ENCODE results near the gene PLOD1.
"Not testable (repeated sequence)": the region's sequence is repeated elsewhere in the genome, so short reads cannot be mapped to it uniquely, and the experiment has no call there.

PLOD1 gene

DNA sequence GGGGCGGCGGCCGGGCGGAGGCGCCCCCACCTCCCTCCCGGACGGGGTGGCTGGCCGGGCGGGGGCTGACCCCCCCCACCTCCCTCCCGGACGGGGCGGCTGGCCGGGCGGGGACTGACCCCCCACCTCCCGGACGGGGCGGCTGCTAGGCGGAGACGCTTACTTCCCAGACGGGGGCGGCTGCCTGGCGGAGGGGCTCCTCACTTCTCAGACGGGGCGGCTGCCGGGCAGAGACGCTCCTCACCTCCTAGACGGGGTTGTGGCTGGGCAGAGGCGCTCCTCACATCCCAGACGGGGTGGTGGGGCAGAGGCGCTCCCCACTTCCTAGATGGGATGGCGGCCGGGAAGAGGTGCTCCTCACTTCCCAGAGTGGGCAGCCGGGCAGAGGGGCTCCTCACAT, 73.8 kb downstream of the PLOD1 start:
- FAIRE-seq: not testable (repeated sequence)

DNA sequence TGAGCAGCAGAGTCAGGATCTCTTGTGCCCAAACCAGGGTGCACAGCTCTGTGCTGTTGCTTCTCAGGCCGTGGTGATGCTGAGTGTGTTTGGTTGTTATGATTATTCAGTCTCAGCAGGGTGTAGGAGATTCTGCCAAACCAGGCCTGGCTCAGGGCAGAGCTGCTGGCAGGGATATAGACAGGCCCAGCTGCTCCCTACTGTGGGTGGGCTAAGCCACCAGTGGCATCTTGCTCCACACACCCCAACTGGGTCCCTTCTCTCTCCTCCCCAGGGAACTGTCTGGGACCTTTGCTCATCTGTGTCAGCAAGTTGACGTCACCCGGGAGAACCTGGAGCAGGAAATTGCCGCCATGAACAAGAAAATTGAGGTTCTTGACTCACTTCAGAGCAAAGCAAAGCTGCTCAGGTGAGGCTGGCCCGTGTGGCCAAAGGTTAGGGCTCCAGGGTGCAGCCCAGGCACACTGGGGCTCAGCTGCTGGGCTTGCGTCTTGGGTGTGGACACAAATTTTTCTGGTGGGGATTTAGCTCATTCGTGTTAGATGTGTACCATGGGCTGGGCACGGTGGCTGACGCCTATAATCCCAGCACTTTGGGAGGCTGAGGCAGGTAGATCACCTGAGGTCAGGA, 74.9 kb downstream of the PLOD1 start:
- FAIRE-seq: no peak

DNA sequence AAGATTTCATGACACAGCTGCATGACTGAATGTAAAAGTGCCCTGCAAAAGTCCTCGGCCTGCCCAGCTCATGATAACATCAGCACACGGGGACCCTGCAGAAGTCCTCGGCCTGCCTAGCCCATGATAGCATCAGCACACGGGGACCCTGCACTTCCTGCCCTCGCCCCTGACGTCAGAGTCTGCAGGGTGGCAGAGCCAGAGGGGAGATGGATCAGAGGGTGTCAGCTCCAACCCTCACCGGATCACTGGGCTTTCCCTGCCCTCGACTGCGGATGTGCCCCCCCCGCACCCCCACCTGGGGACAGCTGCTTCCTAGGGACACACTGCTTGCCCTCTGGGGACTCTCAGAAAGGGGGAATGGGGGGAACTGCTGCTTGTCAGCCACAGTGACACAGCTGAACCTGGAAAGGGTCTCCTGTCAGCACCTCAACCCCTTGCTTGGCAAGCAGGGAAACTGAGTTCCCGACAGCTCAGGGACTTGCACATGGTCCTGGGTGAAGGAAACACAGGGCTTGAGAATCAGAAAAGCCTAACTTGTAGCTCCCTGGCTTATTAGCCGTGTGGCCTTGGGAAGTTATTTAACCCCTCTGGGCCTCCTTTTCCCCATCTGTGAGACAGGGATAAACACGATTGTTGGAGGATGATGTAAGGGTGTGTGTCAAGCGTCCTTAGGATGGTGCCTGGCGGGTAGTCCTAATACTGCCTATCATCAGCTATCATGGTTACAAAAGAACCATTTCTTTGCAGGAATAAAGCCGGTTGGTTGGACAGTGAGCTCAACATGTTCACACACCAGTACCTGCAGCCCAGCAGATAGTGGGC, 76.4 kb downstream of the PLOD1 start:
- FAIRE-seq: no peak

DNA sequence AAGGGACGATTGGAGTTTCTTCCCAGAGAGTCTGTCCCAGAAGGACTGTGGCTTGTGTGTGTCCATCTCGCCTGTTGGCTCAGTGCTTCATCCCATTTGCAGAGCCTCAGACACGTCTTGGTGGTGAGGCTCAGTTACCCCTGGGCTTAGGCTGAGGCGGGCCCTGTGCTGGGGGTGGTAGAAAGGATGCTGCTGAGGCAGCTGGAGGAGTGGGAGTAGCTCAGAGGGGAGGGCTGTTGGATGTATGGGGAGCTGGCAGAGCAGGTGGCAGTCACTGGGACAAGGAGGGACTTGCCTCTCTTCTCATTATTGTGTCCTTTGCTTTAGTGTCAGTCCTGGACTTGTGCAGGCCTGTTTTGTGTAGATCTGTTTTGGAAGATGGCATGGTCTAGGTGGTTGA, 77.5 kb downstream of the PLOD1 start:
- no peak for FAIRE-seq

DNA sequence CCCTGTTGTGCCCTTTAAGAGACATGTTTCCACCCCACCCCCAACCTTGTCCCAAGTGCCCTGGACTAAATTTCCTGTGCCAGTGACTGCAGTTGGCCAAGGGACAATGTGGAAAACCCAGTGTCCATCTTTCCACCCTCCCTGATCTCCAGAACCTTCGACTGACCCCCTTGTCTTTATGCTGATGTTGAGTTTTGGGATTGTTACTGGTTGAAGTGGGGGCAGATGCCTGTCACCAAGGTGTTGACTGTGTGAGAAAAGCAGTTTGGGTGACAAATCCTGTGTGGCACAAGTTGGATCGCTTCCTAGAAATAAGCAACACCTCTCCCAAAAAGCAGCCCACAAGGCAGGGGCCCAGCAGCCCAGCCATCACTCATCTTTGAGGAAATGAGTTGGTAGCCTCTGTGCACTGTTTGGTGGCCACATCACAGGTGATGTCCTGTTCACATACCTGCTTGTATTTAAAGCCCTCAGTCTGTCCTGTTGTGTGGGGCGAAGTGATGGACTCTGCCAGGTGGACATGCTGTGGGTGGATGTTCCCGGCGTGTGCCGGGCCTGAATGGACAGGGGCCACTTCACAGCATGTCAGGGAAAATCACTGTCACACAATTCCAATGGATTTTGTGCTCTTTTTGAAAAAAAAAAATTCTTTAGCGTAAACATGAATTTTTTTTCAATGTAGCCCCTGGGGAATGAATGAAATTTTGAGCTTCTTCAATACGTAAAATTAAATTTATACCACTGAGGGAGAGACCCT, 78.2 kb downstream of the PLOD1 start:
- FAIRE-seq: no peak

DNA sequence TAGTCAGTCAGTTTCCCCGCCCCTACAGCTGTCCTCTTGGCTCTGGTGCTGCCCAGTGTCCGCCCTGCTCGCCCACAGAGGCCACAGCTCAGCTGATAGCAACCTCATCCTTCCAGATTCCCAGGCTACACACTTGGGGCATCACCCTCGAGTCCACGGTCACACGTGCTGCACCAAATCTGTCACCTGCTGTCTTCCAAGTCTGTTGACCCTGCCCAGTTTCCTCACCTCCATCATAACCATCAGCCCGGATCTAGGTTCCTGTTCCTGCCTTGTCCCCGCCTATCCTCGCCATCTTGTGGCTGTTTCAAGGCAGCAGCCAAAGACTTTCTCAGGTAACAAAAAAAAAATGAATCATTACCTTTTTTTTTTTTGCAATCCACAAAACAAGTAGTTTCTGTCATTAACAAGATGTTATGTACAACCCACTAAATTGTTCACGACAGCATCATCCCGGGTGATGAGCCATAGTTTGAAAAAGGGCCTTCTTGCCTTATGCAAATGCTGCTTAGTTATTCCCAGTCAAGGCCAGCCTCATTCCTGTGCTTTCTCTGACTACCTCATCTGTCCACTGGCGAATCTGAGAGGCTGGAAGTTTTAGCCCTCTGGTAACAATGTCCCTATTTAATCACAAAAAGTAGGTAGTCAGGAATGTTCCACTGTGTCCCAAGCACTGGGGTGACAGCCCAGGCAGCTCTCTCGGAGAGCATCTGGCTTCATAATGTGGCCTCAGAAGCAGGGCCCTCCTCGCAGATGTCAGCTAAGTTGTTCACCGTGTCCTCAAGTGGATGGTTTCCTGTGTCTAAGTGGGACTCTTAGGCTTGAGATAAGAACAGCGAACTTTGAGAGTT, 79.8 kb downstream of the PLOD1 start:
- FAIRE-seq: no peak

DNA sequence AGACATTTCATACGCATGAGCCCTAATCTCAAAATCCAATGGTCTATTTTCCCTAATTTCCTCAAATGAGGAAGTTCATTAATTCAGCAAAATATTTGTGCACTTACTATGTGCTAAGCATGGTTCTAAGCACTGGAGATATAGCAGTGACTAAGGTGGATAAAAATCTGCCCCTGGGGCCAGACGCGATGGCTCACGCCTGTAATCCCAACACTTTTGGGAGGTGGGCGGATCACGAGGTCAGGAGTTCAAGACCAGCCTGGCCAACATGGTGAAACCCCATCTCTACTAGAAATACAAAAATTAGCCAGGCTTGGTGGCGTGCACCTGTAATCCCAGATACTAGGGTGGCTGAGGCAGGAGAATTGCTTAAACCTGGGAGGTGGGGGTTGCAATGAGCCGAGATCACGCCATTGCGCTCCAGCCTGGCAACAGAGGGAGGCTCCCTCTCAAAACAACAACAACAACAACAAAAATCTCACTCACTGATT, 80.5 kb downstream of the PLOD1 start:
- no peak for FAIRE-seq

DNA sequence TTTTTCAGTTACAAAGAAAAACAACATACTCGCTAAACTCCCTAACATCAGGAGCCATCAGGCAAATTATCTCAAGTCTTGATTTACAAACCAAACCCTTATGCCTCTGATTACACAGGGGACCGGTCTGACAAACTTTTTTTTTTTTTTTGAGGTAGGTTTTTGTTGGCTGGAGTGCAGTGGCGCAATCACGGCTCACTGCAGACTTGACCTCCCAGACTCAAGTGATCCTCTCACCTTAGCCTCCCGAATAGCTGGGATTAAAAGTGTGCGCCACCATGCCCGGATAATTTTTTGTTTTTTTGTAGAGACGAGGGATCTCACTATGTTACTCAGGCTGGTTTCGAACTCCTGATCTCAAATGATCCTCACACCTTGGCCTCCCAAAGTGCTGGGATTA, 81.0 kb downstream of the PLOD1 start:
- FAIRE-seq: no peak

DNA sequence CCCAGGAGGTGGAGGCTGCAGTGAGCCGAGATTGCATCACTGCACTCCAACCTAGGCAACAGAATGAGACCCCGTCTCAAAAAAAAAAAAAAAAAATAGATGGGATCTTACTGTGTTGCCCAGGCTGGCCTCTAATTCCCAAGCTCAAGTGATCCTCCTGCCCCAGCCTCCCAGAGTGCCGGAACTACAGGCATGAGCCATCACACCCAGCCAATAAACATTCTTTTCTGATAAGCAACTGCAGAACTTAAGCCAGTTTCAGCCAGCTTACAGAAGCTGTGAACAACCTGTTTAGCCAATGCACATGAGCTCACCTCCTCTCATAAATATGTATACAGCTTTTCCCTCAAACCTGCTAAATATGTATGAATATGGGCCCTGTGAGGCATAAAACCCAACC, 81.7 kb downstream of the PLOD1 start:
- FAIRE-seq: no peak

DNA sequence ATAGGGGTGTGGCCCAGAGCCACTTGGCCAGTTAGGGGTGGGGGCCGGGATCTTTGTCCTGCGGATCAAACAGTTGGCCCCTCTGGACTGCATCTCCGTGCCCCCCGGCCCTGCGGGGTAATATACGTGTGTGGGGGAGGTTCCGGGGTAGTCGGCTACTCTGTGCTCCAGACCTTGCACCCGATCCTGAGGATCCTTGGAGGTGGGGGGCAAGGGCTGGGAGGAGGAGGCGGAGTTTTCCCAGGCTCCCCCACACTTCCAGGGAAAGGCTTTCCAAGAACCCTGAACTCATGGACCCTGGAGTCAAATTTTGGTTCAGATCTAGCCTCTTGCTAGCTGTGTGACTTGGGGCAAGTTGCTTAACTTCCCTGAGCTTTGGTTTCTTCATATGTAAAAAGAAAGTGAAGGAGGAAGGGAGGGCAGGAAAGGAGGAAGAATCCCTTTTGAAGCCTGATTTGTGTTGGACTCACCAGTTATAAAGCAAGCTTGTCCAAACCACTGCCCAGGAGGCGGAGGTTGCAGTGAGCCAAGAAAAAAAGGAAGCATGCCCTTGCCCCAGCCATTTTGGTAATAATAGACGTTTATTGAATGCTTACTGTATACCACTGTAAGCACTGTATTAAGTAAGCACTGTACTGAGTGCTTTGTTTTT, 85.5 kb downstream of the PLOD1 start:
- FAIRE-seq: no peak

DNA sequence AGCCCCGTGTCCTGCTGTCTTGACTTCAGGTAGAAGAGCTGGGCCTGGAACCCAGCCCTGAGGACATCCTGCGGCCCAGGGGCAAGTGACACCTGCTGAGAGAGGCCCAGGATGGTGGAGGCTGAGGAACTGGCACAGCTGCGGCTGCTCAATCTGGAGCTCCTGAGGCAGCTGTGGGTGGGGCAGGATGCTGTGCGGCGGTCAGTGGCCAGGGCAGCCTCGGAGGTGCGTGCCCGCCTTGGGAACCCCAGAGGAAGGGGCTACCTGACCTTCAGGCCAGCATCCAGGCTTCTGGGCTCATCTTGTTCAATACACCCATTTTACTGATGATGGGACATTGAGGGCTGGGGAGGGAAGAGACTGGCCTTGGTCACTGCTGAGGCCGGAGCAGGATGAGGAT, 87.1 kb downstream of the PLOD1 start:
- no peak for FAIRE-seq

DNA sequence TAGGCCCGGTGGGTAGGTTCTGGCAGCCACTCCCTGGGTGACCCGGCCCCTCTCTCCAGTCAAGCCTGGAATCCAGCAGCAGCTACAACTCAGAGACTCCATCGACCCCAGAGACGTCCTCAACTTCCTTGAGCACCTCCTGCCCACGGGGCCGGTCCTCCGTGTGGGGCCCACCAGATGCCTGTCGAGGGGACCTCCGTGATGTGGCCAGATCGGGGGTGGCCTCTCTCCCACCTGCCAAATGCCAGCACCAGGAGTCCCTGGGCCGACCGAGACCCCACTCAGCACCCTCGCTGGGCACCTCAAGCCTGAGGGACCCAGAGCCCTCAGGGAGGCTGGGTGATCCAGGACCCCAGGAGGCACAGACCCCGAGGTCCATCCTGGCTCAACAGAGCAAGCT, 87.5 kb downstream of the PLOD1 start:
- FAIRE-seq: no peak
